ENCODE data around the gene ATXN7L1. TPM values are rescaled to one million over a fixed set of nuclear protein-coding genes. Genes with fewer than 3 reads are reported as not detected.

Gene ATXN7L1, protein sequence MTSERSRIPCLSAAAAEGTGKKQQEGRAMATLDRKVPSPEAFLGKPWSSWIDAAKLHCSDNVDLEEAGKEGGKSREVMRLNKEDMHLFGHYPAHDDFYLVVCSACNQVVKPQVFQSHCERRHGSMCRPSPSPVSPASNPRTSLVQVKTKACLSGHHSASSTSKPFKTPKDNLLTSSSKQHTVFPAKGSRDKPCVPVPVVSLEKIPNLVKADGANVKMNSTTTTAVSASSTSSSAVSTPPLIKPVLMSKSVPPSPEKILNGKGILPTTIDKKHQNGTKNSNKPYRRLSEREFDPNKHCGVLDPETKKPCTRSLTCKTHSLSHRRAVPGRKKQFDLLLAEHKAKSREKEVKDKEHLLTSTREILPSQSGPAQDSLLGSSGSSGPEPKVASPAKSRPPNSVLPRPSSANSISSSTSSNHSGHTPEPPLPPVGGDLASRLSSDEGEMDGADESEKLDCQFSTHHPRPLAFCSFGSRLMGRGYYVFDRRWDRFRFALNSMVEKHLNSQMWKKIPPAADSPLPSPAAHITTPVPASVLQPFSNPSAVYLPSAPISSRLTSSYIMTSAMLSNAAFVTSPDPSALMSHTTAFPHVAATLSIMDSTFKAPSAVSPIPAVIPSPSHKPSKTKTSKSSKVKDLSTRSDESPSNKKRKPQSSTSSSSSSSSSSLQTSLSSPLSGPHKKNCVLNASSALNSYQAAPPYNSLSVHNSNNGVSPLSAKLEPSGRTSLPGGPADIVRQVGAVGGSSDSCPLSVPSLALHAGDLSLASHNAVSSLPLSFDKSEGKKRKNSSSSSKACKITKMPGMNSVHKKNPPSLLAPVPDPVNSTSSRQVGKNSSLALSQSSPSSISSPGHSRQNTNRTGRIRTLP
- total RNA-seq, result 1 to 10 TPM; 1.7 to 3.2 TPM

DNA sequence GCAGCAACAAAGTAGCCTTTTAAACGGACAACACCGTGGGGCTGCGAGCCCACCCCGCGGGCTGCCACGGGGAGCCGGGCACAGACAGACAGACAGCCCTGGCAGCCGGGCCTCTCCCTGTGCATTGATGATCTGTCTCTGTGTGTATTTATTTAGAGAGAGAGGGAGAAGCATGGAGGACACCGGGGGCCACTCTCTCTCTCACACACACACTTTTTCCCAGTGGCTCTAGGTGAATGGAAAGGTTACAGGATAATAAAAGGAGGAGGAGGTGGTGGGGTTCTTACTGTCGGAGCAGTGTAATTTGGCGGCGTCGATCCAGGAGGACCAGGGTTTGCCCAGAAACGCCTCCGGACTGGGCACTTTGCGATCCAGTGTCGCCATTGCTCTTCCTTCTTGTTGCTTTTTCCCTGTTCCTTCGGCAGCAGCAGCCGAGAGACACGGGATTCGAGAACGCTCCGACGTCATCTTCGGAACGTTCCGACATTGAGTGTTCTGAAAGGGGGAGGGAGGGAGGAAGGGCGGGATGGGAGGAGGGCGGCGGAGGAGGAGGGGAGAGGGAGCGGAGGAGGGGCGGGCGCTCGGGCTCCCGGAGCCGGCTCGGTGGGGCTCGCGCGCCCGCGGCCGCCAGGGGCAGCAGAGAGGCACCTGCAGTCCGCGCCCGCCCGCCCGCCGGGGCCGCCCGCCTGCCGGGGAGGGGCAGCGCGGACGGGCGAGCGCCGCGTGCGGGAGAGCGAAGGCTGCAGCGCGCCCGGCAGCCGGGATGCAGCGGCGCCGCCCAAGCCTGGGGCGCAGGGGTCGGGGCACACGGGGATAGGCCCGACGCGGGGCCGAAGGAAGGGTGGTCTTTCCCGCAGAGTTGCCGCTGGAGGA, at the start of gene ATXN7L1:
TSS of gene ATXN7L1 (minus strand) at position 509 of the 873 bp plus-strand sequence. CDS start at position 468, 41 bp downstream.
- DNase-seq (ENCODE audit: low spot score), result peak; percentile 93
- Histone ChIP-seq H3K27me3 (no peaks in the 10 kb centered on the region), H3K27ac (peak within 1 kb of the TSS; percentile 66 to 76), H3K36me3 (no peaks in the 10 kb centered on the region), H3K4me1 (peaks cover 0 to 26% of the 10 kb centered on the region in 2 donors), H3K9me3 (no peaks in the 10 kb centered on the region), H3K4me3 (peak within 1 kb of the TSS; percentile 75 to 80)
- TF ChIP-seq, protein P1, sequence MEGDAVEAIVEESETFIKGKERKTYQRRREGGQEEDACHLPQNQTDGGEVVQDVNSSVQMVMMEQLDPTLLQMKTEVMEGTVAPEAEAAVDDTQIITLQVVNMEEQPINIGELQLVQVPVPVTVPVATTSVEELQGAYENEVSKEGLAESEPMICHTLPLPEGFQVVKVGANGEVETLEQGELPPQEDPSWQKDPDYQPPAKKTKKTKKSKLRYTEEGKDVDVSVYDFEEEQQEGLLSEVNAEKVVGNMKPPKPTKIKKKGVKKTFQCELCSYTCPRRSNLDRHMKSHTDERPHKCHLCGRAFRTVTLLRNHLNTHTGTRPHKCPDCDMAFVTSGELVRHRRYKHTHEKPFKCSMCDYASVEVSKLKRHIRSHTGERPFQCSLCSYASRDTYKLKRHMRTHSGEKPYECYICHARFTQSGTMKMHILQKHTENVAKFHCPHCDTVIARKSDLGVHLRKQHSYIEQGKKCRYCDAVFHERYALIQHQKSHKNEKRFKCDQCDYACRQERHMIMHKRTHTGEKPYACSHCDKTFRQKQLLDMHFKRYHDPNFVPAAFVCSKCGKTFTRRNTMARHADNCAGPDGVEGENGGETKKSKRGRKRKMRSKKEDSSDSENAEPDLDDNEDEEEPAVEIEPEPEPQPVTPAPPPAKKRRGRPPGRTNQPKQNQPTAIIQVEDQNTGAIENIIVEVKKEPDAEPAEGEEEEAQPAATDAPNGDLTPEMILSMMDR (IDR thresholded peaks at IDR 0.05), result peak; percentile 64 to 69

DNA sequence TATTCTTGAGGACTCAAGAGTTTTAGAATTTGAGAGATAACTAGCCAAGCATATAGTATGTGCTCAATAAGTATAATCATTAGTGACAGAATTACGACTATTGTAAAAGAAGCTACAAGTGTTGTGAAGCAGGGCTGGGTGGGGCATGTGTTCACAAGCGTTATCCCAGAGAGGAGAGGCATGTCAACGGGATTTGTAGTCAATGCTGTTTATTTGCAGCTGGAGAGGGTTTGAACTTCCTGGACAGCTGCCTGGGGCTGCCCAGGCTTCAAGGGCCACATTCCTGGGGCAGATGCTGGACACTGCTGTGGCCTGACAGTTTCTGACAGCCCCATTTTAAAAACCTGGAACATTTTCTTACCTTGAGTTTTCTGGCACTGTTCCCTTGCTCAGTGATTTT, 49.7 kb upstream of the ATXN7L1 start:
- Histone ChIP-seq H3K27me3 (no peaks in the 10 kb centered on the region), H3K4me3 (no peak overlapping the region), H3K4me1 (no peaks in the 10 kb centered on the region), H3K36me3 (no peaks in the 10 kb centered on the region), H3K27ac (no peak overlapping the region), H3K9me3 (peaks cover 0 to 12% of the 10 kb centered on the region in 2 donors)
- TF ChIP-seq, protein P1 (IDR thresholded peaks at IDR 0.05), result no peak
- no peak for DNase-seq (ENCODE audit: low spot score)

DNA sequence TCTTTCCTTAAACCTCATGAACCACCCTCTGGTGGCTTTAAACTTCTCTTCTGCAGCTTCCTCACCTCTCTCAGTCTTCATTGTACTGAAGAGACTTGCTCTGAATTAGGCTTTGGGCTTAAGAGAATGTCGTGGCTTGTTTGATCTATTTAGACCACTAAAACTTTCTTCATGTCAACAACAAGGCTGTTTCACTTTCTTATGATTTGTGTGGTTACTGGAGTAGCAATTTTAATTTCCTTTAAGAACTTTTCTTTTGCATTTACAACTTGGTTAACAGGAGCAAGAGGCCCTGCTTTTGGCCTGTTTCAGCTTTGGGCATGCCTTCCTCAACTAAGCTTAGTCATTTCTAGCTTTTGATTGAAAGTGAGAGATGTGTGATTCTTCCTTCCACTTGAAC, 48.5 kb upstream of the ATXN7L1 start:
- H3K4me1 ChIP-seq, result no peaks in the 10 kb centered on the region
- peaks cover 0 to 12% of the 10 kb centered on the region in 2 donors for H3K9me3 ChIP-seq
- no peak overlapping the region for H3K4me3 ChIP-seq
- no peaks in the 10 kb centered on the region for H3K36me3 ChIP-seq
- TF ChIP-seq, protein P1 (IDR thresholded peaks at IDR 0.05), result no peak
- DNase-seq (ENCODE audit: low spot score), result no peak
- no peak overlapping the region for H3K27ac ChIP-seq
- H3K27me3 ChIP-seq, result no peaks in the 10 kb centered on the region

DNA sequence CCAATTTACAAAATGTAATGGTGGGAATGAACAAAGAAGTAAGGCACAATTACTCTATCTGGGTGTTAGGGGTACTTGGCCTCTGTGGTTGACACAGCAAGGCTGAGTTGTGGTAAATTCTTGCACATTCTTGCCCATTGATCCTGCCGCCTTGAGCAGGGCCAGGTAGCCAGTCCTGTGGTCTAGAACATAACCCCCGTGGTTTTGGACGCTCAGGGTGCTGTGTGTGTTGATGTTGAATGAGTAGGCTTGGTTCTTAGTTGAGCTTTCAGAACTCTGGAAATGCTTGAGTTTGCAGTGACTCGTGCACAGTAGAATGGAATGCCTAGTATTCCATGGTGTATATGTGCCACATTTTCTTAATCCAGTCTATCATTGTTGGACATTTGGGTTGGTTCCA, 44.4 kb upstream of the ATXN7L1 start:
- H3K36me3 ChIP-seq, result no peaks in the 10 kb centered on the region

DNA sequence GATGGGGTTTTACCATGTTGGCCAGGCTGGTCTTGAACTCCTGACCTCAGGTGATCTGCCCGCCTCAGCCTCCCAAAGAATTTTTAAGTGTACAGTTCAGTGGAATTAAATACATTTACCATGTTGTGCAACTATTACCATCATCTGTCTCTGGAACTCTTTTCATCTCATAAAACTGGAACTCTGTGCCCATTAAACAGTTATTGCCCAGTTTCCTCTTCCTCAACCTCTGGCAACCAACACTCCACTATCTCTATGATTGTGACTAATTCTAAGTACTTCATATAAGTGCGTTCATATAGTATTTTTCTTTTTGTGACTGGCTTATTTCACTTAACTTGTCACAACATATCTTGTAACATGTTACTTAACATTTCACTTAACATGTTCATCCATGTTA, 41.3 kb upstream of the ATXN7L1 start:
- Histone ChIP-seq H3K4me1 (no peaks in the 10 kb centered on the region), H3K27me3 (no peaks in the 10 kb centered on the region), H3K4me3 (no peak overlapping the region), H3K36me3 (no peaks in the 10 kb centered on the region), H3K9me3 (no peaks in the 10 kb centered on the region), H3K27ac (no peak overlapping the region)
- DNase-seq (ENCODE audit: low spot score), result no peak
- TF ChIP-seq, protein P1 (IDR thresholded peaks at IDR 0.05), result no peak

More for the DNA sequence above, 44.4 kb upstream of the ATXN7L1 start:
- TF ChIP-seq, protein P1 (IDR thresholded peaks at IDR 0.05), result no peak
- Histone ChIP-seq H3K27me3 (no peaks in the 10 kb centered on the region), H3K4me3 (no peak overlapping the region), H3K27ac (no peak overlapping the region), H3K9me3 (peaks cover 0 to 12% of the 10 kb centered on the region in 2 donors), H3K4me1 (no peaks in the 10 kb centered on the region)
- no peak for DNase-seq (ENCODE audit: low spot score)

Data from right atrium auricular region (tissue), 2 donors.